ENCODE results near the gene FCRLA.
"Not testable (repeated sequence)": the region's sequence is repeated elsewhere in the genome, so short reads cannot be mapped to it uniquely, and the experiment has no call there.

The FCRLA gene, protein sequence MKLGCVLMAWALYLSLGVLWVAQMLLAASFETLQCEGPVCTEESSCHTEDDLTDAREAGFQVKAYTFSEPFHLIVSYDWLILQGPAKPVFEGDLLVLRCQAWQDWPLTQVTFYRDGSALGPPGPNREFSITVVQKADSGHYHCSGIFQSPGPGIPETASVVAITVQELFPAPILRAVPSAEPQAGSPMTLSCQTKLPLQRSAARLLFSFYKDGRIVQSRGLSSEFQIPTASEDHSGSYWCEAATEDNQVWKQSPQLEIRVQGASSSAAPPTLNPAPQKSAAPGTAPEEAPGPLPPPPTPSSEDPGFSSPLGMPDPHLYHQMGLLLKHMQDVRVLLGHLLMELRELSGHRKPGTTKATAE

DNA sequence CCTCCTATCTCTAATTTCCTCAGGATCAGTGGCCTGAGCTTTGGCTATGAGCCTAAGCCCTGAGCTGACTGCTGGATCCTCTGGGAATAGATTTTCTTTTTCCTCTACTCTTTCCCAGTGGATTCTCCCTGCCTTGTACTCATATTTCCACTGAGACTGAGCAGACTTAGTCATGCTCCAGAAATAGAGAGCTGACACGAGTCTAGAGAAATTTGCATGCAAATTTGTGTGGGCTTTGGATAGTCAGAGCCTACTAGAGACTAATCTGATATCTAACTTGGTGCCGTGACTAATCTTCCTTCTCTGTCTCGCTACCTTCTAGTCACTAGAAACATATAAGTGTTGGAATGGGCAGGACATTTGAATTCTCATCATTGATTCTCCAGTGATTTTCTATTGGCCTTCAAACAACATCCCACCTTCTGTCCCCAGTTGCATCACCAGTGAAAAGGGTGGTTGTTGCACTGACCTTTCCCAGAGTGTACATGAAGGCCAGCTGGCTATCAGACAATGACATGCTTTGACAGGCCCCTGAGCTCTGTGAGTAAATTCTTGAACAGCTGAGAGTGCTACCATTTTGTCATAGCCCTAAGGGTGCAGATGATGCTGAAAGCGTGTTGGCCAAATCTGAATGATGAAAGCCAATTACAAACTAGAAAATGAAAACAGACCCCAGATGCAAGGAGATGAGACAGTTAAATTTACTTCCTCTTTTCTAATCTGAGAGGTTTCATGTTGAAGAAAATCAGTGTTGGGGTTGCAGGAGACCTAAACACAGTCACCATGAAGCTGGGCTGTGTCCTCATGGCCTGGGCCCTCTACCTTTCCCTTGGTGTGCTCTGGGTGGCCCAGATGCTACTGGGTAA, at the start of gene FCRLA:
Gene FCRLA (plus strand): TSS at position 748 of the 866 bp plus-strand sequence. CDS start 36 bp downstream, at position 784.
- DNase-seq = no peak

DNA sequence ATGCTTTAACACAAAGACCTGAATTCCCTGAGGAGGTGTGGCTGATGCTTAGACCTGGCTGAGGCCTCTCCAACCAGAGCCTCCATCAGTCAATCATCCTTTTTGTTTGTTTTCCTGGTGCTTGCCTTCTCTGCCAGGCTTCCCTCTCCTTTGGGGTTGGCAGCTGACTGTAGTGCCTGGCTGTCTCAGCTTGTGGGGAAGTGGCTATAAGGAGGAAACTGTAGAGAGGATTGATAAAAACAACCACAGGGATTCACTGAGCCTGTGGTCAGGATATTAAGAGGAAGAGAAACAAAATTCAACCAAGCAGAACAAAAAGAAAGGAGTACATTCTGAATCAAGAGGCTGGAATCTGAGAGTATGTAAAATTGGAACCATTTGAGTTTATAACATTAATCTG, 48.5 kb upstream of the FCRLA start:
- DNase-seq = not testable (repeated sequence)

- DNase-seq = not testable (repeated sequence)
Measured at GRCh38 chr1:161661660-161662311, 45.2 kb upstream of the FCRLA start.

DNA sequence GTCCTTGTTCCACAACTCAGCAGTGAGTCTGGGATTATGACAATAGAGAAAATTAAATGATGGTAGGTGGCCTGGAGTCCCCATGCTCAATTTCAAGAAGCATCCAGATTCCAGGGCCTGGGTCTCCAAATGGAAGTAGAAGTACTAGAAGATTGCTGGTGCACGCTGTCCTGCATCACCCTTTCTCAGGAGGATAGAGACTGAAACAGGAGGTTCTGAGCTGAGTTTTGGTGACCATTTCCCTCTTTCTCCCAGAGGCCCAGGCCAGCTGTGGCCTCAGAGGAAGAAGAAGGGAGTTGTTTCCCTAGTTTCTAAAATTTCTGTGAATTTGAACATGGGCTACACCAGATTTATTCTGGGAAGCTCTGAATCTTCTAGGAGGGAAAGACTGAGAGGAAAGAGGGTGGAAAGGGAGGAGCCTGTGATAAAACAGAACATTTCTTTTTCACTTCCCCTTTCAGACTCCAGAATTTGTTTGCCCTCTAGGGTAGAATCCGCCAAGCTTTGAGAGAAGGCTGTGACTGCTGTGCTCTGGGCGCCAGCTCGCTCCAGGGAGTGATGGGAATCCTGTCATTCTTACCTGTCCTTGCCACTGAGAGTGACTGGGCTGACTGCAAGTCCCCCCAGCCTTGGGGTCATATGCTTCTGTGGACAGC, 44.2 kb upstream of the FCRLA start, which contains the start of gene FCGR2B:
Gene FCGR2B (plus strand): TSS at position 460 of the 656 bp plus-strand sequence. CDS start 99 bp downstream, at position 559.
- not testable (repeated sequence) for DNase-seq

DNA sequence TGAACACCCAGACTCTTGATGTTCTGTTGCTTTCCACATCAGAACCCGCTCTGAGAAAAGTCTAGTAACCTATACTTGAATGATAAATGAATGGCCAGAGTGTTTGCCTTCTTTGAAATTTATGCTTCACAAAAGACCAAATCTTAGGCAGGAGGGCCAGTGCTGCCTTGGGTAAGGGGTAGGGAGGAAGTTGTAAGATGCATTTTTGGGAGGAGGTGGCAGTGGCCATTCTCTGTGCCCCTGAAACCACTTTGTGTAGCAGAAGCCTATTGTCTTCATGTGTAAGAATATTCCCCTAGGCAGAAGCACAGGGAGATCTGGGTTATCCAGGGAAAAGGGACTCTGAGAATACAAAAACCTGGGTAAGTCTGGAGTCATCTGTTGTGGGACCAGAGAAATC, 43.5 kb upstream of the FCRLA start:
- DNase-seq = not testable (repeated sequence)

DNA sequence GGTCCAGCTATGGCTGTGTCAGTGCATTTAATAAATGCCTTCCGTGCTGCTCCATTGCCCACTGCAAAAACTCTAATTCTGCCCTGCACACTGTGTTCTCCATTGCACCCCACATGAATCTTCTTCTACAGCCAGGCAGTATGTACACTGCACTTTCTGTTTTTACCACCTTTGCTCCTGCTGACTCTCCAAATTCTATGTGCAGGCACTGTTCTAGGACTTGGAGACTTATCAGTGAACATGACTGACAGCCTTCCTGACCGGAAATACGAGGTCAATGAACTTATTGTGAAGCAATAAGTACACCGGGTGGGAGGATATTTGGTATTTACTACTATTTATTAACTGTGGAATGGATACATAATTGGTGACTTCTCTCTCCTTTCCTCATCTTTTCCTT, 42.3 kb upstream of the FCRLA start:
- DNase-seq = not testable (repeated sequence)

- not testable (repeated sequence) for DNase-seq
Measured at GRCh38 chr1:161671045-161672020, 35.7 kb upstream of the FCRLA start.

DNA sequence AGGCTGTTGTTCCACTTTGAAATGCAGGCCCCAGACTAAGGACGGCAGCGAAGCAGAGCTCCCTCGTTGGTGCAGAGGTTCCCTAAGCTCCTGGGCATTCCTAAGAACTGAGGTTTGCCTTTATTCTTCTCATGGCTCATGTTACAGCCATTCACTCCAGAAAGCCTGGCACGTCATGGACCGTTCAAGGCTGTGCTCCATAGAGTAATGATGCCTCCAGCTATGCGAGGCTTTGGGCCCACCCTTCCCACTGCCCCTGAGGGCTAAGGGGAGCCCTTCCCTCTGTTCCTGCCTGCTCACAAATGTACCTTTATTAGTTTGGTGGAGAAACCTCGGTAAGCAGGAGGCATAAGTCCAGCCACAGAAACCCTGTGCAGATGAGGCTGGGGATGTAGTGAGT, 33.6 kb upstream of the FCRLA start:
- DNase-seq = not testable (repeated sequence)

DNA sequence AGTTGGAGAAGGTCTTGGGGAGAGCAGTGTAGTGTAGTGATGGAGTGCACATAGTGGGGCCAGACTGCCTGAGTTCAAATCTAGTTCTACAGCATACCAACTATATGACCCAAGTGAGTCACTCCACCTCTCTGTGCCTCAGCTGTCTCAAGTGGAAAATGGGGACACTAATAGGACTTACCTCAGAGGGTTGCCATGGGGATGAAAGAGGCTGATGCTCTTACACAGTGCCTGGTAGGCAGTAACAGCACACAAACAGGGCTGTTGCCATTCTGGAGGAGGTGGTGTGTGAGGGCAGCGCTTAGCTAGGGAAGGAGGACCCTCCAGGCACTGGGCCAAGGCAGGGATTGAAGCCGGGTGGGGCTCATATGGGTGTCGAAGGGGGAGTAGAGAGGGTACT, 32.6 kb upstream of the FCRLA start:
- not testable (repeated sequence) for DNase-seq

GRCh38 chr1:161674908-161675307, 32.1 kb upstream of the FCRLA start:
- DNase-seq = not testable (repeated sequence)

DNA sequence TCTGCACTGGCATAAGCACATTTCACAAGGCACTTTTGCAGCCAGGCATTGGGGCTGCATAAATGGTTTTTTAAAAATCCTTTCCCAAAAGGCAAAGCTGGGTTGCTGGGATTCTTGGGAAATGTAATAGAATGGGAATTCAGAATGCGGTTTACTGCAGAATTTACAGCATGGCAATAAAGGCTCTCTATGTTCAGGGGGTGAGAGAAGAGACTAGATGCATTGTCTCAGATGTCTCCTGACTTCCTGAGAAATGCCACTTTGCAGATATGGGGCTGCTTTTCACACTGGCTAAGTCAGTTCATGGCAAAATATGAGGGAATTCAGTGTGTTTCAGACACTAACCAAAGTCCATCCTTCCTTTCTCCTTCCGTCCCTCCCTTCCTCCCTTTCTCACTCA, 30.6 kb upstream of the FCRLA start:
- no peak for DNase-seq

GRCh38 chr1:161676958-161677689, 29.9 kb upstream of the FCRLA start:
- no peak for DNase-seq

DNA sequence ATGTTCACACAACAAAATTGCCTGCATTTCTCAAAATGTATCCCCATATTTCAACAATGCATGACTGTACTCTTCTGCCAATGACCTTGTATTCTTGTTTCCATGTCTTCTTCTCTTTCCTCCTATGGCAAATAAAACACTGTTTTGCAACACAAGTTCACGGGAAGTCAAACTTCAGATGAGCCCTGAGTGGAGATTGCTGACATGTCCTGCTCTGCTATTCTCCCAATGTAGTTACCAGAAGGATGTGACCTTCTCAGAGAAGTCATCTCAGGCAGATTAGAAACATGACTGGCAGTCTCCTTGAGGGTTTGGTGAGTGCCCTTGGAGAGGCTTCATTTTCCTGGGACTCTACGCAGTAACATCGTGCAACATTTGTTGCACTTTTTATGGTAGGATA, 28.5 kb upstream of the FCRLA start:
- no peak for DNase-seq

- no peak for DNase-seq
Measured at GRCh38 chr1:161681879-161682278, 25.1 kb upstream of the FCRLA start.

DNA sequence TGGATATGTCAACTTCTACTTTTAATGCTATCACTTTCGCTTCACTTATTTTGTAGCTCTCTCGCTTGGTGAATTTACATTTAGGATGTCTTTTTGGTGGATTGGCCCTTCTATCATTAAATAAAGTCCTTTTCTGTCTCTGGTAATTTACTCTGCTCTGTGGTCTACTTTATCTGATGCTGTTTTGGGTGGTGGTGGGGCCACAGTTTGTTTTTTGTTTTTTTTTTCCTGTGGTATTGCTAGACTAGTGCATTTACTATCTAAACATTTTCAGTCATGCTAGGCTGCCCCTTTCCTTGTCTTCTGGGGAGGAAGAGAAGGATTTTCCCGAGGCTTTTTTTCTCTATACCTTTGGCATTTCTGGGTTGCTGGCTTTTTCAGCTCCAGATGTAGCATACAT, 18.1 kb upstream of the FCRLA start:
- no peak for DNase-seq

GRCh38 chr1:161691846-161692245, 15.2 kb upstream of the FCRLA start:
- DNase-seq = no peak

DNA sequence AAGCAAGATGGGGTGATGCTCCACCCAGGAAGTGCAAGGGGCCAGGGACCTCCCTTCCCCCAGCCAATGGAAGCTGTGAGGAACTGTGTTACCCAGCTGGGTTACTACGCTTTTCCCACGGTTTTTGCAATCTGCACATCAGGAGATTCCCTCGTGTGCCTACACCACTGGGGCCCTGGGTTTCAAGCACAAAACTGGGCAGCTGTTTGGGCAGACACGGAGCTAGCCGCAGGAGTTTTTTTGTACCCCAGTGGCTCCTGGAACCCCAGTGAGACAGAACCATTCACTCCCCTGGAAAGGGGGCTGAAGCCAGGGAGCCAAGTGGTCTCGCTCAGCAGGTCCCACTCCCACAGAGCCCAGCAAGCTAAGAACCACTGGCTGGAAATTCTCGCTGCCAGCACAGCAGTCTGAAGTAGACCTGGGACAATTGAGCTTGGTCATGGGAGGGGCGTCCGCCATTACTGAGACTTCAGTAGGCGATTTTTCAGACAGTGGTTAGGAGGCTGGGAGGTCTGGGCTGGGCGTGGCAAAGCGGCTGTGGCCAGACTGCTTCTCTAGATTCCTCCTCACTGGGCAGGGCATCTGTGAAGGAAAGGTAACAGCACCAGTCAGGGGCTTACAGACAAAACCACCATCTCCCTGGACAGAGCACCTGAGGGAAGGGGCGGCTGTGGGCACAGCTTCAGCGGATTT, 13.9 kb upstream of the FCRLA start:
- not testable (repeated sequence) for DNase-seq

DNA sequence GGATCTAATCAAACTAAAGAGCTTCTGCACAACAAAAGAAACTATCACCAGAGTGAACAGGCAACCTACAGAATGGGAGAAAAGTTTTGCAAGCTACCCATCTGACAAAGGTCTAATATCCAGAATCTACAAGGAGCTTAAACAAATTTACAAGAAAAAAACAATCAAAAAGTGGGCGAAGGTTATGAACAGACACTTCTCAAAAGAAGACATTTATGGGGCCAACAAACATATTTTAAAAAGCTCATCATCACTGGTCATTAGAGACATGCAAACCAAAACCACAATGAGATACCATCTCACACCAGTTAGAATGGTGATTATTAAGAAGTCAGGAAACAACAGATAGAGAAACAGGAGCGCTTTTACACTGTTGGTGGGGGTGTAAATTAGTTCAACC, 8.7 kb upstream of the FCRLA start:
- not testable (repeated sequence) for DNase-seq

- DNase-seq = no peak
Measured at GRCh38 chr1:161702250-161702649, 4.8 kb upstream of the FCRLA start.

- no peak for DNase-seq
Measured at GRCh38 chr1:161705537-161705936, 1.5 kb upstream of the FCRLA start.
